ENCODE measurements around the gene SERPINA6. TPM values are rescaled to one million over a fixed set of nuclear protein-coding genes. Genes with fewer than 3 reads are reported as not detected.

Gene SERPINA6
- total RNA-seq, 1 experiment from 2014 or later = not detected

DNA sequence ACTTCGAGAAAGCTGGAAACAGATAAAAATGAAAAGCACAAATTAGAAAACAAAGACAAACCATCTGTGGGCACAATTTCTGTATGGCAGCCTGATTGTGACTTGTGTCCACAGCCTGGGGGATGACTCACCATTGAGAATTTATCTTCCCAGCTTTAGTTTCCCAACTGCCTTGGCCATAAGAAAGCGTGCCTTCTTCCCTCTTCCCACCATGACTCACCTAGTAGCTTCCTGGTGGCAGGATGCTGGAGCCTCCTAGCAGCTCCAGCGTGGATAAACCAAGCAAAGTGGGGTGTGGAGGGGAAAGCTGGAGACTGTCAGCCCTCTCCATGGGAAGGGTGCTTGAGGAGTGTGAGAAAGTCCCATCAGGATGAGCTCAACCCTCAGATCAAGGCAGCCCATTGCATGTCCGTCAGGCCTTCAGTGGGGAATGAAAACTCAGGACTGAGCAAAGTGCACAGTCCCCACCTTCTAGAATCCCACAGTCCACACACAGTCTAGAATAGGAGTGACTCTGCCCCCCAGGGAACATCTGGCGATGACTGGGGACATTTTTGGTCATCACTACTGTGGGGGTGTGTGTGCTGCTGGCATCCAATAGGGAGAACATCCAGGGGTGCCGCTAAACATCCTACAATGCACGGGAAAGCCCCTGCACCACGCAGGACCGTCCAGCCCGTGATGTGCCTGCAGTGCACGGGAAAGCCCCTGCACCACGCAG lies 22.4 kb upstream of the SERPINA6 start (continued):
- TF ChIP-seq ZNF274 (IDR thresholded peaks at IDR 0.05; ENCODE audit: low read depth, low read length) (no peak), EZH2phosphoT487 (IDR thresholded peaks at IDR 0.05; ENCODE audit: borderline replicate concordance) (no peak), CBX3 (IDR thresholded peaks at IDR 0.05; ENCODE audit: low read depth) (peak; percentile 88)

GRCh38 chr14:94344389-94344788 lies 21.3 kb upstream of the SERPINA6 start:
- Histone ChIP-seq H3K27ac (ENCODE audit: low read depth, low read length) (no peak overlapping the region), H3K4me2 (ENCODE audit: low read length) (peak overlapping the region; percentile 55; the same call in 1 of the 2 replicates), H3K9me2 (ENCODE audit: insufficient read depth) (no peaks in the 10 kb centered on the region), H3K9ac (ENCODE audit: low read length) (no peak overlapping the region), H3K36me3 (ENCODE audit: control insufficient read depth in 1 of 2, insufficient read depth in 2 of 2, low read length in 2 of 2) (no peaks in the 10 kb centered on the region), H2AFZ (ENCODE audit: low read depth, low read length, poor library complexity, severe bottlenecking) (no peak overlapping the region), H3K4me3 (replicated peaks in 1 of 2; ENCODE audit: low read depth in 1 of 2, low read length in 2 of 2) (no peak overlapping the region), H3K79me2 (ENCODE audit: insufficient read depth, low read length) (no peaks in the 10 kb centered on the region), H3K27me3 (ENCODE audit: insufficient read depth, low read length) (no peaks in the 10 kb centered on the region; the same call in 1 of the 2 replicates), H3K9me3 (ENCODE audit: control insufficient read depth in 1 of 2, insufficient read depth in 1 of 2, low read depth in 1 of 2, low read length in 2 of 2) (no peaks in the 10 kb centered on the region), H4K20me1 (ENCODE audit: insufficient read depth) (no peaks in the 10 kb centered on the region), H3K4me1 (ENCODE audit: control insufficient read depth in 1 of 2, insufficient read depth in 2 of 2, low read length in 2 of 2) (peaks cover 18 to 54% of the 10 kb centered on the region in 2 experiments)
- ChIA-PET RAD21 (ENCODE audit: low non-redundant PET in 1 of 2, low total read pairs in 2 of 2, uncharacterized antibody in 2 of 2, unreplicated experiment in 2 of 2) (no interaction called here), POLR2A (no interaction called here), CTCF (interaction anchor here (1.1 to 1.3 kb wide), 2 partner anchors 79 to 205 kb away, joined by 3 read pairs; no protein-coding TSS in a partner anchor)
- DNase-seq (ENCODE audit: low read depth, low spot score) (no peak), ATAC-seq (no peak)
- no TSS peak for BruUV-seq (replicated peaks)
- TF ChIP-seq RAD21 (IDR thresholded peaks at IDR 0.05; ENCODE audit: low read depth) = no peak
- TF ChIP-seq ZFX (IDR thresholded peaks at IDR 0.05) = no peak
- no peak for TF ChIP-seq POLR2A (IDR thresholded peaks at IDR 0.05; ENCODE audit: borderline replicate concordance, extremely low read depth, insufficient read depth, insufficient read length)
- TF ChIP-seq POLR2AphosphoS5 (IDR thresholded peaks at IDR 0.05; ENCODE audit: low read depth, low read length) = no peak
- TF ChIP-seq, protein P1, sequence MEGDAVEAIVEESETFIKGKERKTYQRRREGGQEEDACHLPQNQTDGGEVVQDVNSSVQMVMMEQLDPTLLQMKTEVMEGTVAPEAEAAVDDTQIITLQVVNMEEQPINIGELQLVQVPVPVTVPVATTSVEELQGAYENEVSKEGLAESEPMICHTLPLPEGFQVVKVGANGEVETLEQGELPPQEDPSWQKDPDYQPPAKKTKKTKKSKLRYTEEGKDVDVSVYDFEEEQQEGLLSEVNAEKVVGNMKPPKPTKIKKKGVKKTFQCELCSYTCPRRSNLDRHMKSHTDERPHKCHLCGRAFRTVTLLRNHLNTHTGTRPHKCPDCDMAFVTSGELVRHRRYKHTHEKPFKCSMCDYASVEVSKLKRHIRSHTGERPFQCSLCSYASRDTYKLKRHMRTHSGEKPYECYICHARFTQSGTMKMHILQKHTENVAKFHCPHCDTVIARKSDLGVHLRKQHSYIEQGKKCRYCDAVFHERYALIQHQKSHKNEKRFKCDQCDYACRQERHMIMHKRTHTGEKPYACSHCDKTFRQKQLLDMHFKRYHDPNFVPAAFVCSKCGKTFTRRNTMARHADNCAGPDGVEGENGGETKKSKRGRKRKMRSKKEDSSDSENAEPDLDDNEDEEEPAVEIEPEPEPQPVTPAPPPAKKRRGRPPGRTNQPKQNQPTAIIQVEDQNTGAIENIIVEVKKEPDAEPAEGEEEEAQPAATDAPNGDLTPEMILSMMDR (IDR thresholded peaks at IDR 0.05 in 2 of 3, conservative IDR thresholded peaks at IDR 0.05 in 1 of 3; ENCODE audit: borderline replicate concordance in 1 of 3, insufficient read depth in 1 of 3, low read depth in 2 of 3, low read length in 2 of 3) = no peak
- TF ChIP-seq SRF (IDR thresholded peaks at IDR 0.05; ENCODE audit: low read depth) = no peak
- TF ChIP-seq REST (IDR thresholded peaks at IDR 0.05; ENCODE audit: low read depth) = no peak
- TF ChIP-seq ATF3 (IDR thresholded peaks at IDR 0.05) = no peak
- no peak for TF ChIP-seq ZBTB33 (IDR thresholded peaks at IDR 0.05; ENCODE audit: extremely low read depth, insufficient replicate concordance, low read length)
- TF ChIP-seq FOSL1 (IDR thresholded peaks at IDR 0.05; ENCODE audit: low read depth) = no peak
- no peak for TF ChIP-seq CBX3 (IDR thresholded peaks at IDR 0.05; ENCODE audit: low read depth)
- TF ChIP-seq JUND (IDR thresholded peaks at IDR 0.05) = no peak
- TF ChIP-seq EZH2 (IDR thresholded peaks at IDR 0.05) = no peak
- intact Hi-C loops (cut with micrococcal nuclease) = no loop called here

All from HCT116 (cell line).